ENCODE results near the gene ATOH1. TPM values are rescaled to one million over a fixed set of nuclear protein-coding genes. Genes with fewer than 3 reads are reported as not detected.

ATOH1 gene
- total RNA-seq, 1 donor from 2014 or later, result not detected

DNA sequence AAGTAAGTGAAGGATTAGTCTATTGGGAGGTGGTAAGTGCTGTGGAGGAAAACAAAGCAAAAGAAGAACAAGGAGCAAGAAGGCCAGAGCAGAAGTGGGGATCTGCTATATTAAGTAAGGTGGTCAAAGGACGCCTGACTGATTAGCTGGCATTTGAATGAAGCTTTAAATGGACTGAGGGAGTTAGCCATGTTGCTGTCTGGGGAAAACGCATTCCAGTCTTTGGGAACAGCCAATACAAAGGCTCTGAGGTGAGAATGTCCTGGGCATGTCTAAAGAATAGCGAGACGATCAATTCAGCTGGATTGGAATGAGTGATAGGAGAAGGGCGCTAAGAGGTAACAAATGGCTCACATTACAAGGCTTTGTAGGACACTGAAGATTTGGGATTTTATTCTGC is 48.5 kb upstream of the ATOH1 start:
- Histone ChIP-seq H3K79me2 (ENCODE audit: insufficient read depth, low read length) (no peaks in the 10 kb centered on the region), H2AFZ (ENCODE audit: low read depth, low read length) (no peak overlapping the region), H3K9me3 (ENCODE audit: insufficient read depth, low read depth, low read length) (no peaks in the 10 kb centered on the region), H3K36me3 (ENCODE audit: insufficient read depth, low read length) (no peaks in the 10 kb centered on the region), H3K4me2 (ENCODE audit: low read length) (no peak overlapping the region), H3K27me3 (ENCODE audit: insufficient read depth, low read length) (no peaks in the 10 kb centered on the region), H3K4me3 (ENCODE audit: insufficient read depth, low read depth, low read length) (no peak overlapping the region), H4K20me1 (ENCODE audit: insufficient read depth, low read length) (no peaks in the 10 kb centered on the region), H3K9ac (ENCODE audit: low read length) (no peak overlapping the region), H3K4me1 (ENCODE audit: insufficient read depth, low read length) (no peaks in the 10 kb centered on the region), H3K27ac (ENCODE audit: low read depth, low read length) (no peak overlapping the region)
- Mint-ChIP-seq H3K4me1 (ENCODE audit: low read depth, unreplicated experiment) (peaks cover 6% of the 10 kb centered on the region), H3K27me3 (ENCODE audit: low read depth, unreplicated experiment) (no peaks in the 10 kb centered on the region), H3K9me3 (ENCODE audit: unreplicated experiment) (no peaks in the 10 kb centered on the region), H3K36me3 (ENCODE audit: low read depth, unreplicated experiment) (no peaks in the 10 kb centered on the region), H3K4me3 (ENCODE audit: unreplicated experiment) (no peak overlapping the region), H3K27ac (ENCODE audit: unreplicated experiment) (no peak overlapping the region)
- TF ChIP-seq EZH2 (IDR thresholded peaks at IDR 0.05; ENCODE audit: insufficient read depth, low read length), result no peak
- TF ChIP-seq, protein P1, sequence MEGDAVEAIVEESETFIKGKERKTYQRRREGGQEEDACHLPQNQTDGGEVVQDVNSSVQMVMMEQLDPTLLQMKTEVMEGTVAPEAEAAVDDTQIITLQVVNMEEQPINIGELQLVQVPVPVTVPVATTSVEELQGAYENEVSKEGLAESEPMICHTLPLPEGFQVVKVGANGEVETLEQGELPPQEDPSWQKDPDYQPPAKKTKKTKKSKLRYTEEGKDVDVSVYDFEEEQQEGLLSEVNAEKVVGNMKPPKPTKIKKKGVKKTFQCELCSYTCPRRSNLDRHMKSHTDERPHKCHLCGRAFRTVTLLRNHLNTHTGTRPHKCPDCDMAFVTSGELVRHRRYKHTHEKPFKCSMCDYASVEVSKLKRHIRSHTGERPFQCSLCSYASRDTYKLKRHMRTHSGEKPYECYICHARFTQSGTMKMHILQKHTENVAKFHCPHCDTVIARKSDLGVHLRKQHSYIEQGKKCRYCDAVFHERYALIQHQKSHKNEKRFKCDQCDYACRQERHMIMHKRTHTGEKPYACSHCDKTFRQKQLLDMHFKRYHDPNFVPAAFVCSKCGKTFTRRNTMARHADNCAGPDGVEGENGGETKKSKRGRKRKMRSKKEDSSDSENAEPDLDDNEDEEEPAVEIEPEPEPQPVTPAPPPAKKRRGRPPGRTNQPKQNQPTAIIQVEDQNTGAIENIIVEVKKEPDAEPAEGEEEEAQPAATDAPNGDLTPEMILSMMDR (IDR thresholded peaks at IDR 0.05; ENCODE audit: insufficient read depth, low read depth, low read length), result no peak
- no peak for FAIRE-seq
- no peak for DNase-seq (ENCODE audit: low read depth)

DNA sequence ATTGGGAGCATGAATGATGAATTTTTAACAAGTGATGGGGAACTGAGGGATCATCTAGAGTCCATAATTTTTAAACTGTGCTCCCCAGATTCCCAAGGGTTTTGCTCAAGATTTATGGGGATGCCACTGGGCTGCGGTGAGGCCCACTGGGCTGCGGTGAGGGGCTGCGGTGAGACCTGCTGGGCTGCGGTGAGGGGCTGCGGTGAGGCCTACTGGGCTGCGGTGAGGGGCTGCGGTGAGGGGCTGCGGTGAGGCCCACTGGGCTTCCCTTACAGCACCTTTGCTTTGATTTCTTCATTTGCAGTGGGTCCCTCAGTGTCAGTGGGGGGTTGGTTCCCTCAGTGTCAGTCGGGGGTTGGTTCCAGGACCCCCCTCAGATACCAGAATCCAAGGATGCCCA is 47.4 kb upstream of the ATOH1 start:
- H3K4me3 Mint-ChIP-seq (ENCODE audit: unreplicated experiment), result no peak overlapping the region
- FAIRE-seq (no peak), DNase-seq (ENCODE audit: low read depth) (no peak)
- Histone ChIP-seq H3K79me2 (ENCODE audit: insufficient read depth, low read length) (no peaks in the 10 kb centered on the region), H3K4me3 (ENCODE audit: insufficient read depth, low read depth, low read length) (no peak overlapping the region), H2AFZ (ENCODE audit: low read depth, low read length) (no peak overlapping the region), H3K9me3 (ENCODE audit: insufficient read depth, low read depth, low read length) (no peaks in the 10 kb centered on the region), H3K9ac (ENCODE audit: low read length) (no peak overlapping the region), H3K4me2 (ENCODE audit: low read length) (no peak overlapping the region), H3K4me1 (ENCODE audit: insufficient read depth, low read length) (no peaks in the 10 kb centered on the region), H3K27me3 (ENCODE audit: insufficient read depth, low read length) (no peaks in the 10 kb centered on the region), H3K27ac (ENCODE audit: low read depth, low read length) (no peak overlapping the region), H3K36me3 (ENCODE audit: insufficient read depth, low read length) (no peaks in the 10 kb centered on the region), H4K20me1 (ENCODE audit: insufficient read depth, low read length) (no peaks in the 10 kb centered on the region)
- H3K4me1 Mint-ChIP-seq (ENCODE audit: low read depth, unreplicated experiment), result peaks cover 6% of the 10 kb centered on the region
- H3K9me3 Mint-ChIP-seq (ENCODE audit: unreplicated experiment), result no peaks in the 10 kb centered on the region
- no peak overlapping the region for H3K27ac Mint-ChIP-seq (ENCODE audit: unreplicated experiment)
- TF ChIP-seq EZH2 (IDR thresholded peaks at IDR 0.05; ENCODE audit: insufficient read depth, low read length), result no peak
- TF ChIP-seq, protein P1 (IDR thresholded peaks at IDR 0.05; ENCODE audit: insufficient read depth, low read depth, low read length), result no peak
- H3K36me3 Mint-ChIP-seq (ENCODE audit: low read depth, unreplicated experiment), result no peaks in the 10 kb centered on the region
- no peaks in the 10 kb centered on the region for H3K27me3 Mint-ChIP-seq (ENCODE audit: low read depth, unreplicated experiment)

DNA sequence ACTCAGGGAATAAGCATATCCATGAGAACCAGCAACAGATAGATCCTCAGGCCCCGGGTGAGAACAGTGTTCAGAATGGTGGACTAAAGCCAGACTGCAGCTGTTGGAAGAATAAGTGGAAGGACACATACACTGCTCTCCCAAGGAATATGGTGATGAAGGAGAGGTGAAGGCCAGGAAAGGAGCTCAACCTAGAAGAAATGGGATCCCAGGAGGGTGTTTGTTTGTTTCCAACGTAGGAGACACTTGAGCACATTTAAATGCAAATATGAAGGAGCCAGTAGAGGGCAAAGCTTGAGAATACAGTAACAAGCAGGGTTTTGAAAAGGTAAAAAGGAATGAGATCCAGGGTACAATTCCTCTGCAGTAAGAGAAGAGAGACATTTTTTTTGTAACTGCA is 42.4 kb upstream of the ATOH1 start:
- Mint-ChIP-seq H3K27me3 (ENCODE audit: low read depth, unreplicated experiment) (no peaks in the 10 kb centered on the region), H3K4me1 (ENCODE audit: low read depth, unreplicated experiment) (no peaks in the 10 kb centered on the region), H3K4me3 (ENCODE audit: unreplicated experiment) (no peak overlapping the region), H3K9me3 (ENCODE audit: unreplicated experiment) (no peaks in the 10 kb centered on the region), H3K36me3 (ENCODE audit: low read depth, unreplicated experiment) (no peaks in the 10 kb centered on the region), H3K27ac (ENCODE audit: unreplicated experiment) (no peak overlapping the region)
- no peaks in the 10 kb centered on the region for H3K9me3 ChIP-seq (ENCODE audit: insufficient read depth, low read depth, low read length)
- H3K79me2 ChIP-seq (ENCODE audit: insufficient read depth, low read length), result no peaks in the 10 kb centered on the region
- H3K27ac ChIP-seq (ENCODE audit: low read depth, low read length), result no peak overlapping the region
- H2AFZ ChIP-seq (ENCODE audit: low read depth, low read length), result no peak overlapping the region
- no peaks in the 10 kb centered on the region for H4K20me1 ChIP-seq (ENCODE audit: insufficient read depth, low read length)
- H3K4me2 ChIP-seq (ENCODE audit: low read length), result no peak overlapping the region
- no peak overlapping the region for H3K9ac ChIP-seq (ENCODE audit: low read length)
- no peak for TF ChIP-seq EZH2 (IDR thresholded peaks at IDR 0.05; ENCODE audit: insufficient read depth, low read length)
- TF ChIP-seq, protein P1 (IDR thresholded peaks at IDR 0.05; ENCODE audit: insufficient read depth, low read depth, low read length), result no peak
- DNase-seq (ENCODE audit: low read depth) (no peak), FAIRE-seq (no peak)
- no peak overlapping the region for H3K4me3 ChIP-seq (ENCODE audit: insufficient read depth, low read depth, low read length)
- no peaks in the 10 kb centered on the region for H3K36me3 ChIP-seq (ENCODE audit: insufficient read depth, low read length)
- no peaks in the 10 kb centered on the region for H3K4me1 ChIP-seq (ENCODE audit: insufficient read depth, low read length)
- no peaks in the 10 kb centered on the region for H3K27me3 ChIP-seq (ENCODE audit: insufficient read depth, low read length)
